Hepatocyte (in vitro differentiated cells): ENCODE results near the gene LRCOL1. TPM values are rescaled to one million over a fixed set of nuclear protein-coding genes. Genes with fewer than 3 reads are reported as not detected.
A peak's percentile ranks its signal among the peaks of the same experiment; 100 is the strongest.

Experiments used
- DNase-seq: peaks from one replicate; pipeline ENCODE4 v3.0.0-alpha.2; 2016; ENCODE audit warnings: low spot score
- H2AFZ ChIP-seq: fragments of 200-600 bp; sonication (generic); 2 replicates; pipeline ENCODE4 v1.6.0; 2016; ENCODE audit warnings: antibody characterized with exemption, mild to moderate bottlenecking
- H3K27ac ChIP-seq: fragments of 200-600 bp; sonication (generic); 2 replicates; pipeline ENCODE4 v1.5.1; 2016; ENCODE audit warnings: mild to moderate bottlenecking
- H3K27me3 ChIP-seq: fragments of 200-600 bp; sonication (generic); 2 replicates; pipeline ENCODE4 v1.6.1; 2016
- H3K36me3 ChIP-seq: fragments of 200-600 bp; sonication (generic); replicated peaks from 2 replicates; pipeline ENCODE4 v1.5.1; 2016; ENCODE audit warnings: low read depth; ENCODE audit not compliant: insufficient read depth
- H3K4me1 ChIP-seq: fragments of 200-600 bp; sonication (generic); 2 replicates; pipeline ENCODE4 v1.5.1; 2016; ENCODE audit warnings: mild to moderate bottlenecking, moderate library complexity; ENCODE audit not compliant: insufficient read depth
- H3K4me2 ChIP-seq: fragments of 200-600 bp; sonication (generic); 2 replicates; pipeline ENCODE4 v1.6.0; 2016
- H3K4me3 ChIP-seq: fragments of 200-600 bp; sonication (generic); 2 replicates; pipeline ENCODE4 v1.5.1; 2016; ENCODE audit warnings: mild to moderate bottlenecking
- H3K79me2 ChIP-seq: fragments of 200-600 bp; sonication (generic); 2 replicates; pipeline ENCODE4 v1.6.0; 2017; ENCODE audit warnings: mild to moderate bottlenecking
- H3K9me2 ChIP-seq: fragments of 200-600 bp; sonication (generic); replicated peaks from 2 replicates; pipeline ENCODE4 v1.6.0; 2017; ENCODE audit warnings: mild to moderate bottlenecking; ENCODE audit not compliant: insufficient read depth
- H3K9me3 ChIP-seq: fragments of 200-600 bp; sonication (generic); 2 replicates; pipeline ENCODE4 v1.5.1; 2016; ENCODE audit warnings: low read depth, mild to moderate bottlenecking
- H4K20me1 ChIP-seq: fragments of 200-600 bp; sonication (generic); 2 replicates; pipeline ENCODE4 v1.6.0; 2016; ENCODE audit warnings: mild to moderate bottlenecking; ENCODE audit not compliant: insufficient read depth, poor library complexity, severe bottlenecking
- CTCF ChIP-seq: fragments of 200-600 bp; sonication (generic); IDR thresholded peaks from 2 replicates; pipeline ENCODE4 v1.5.1; 2016; ENCODE audit warnings: antibody characterized with exemption, mild to moderate bottlenecking; ENCODE audit not compliant: poor library complexity
- EZH2 ChIP-seq: fragments of 200-600 bp; sonication (generic); IDR thresholded peaks from 2 replicates; pipeline ENCODE4 v1.6.1; 2016; ENCODE audit warnings: antibody characterized with exemption, mild to moderate bottlenecking, borderline replicate concordance
- EZH2phosphoT487 ChIP-seq: fragments of 200-600 bp; sonication (generic); IDR thresholded peaks from one replicate; pipeline ENCODE4 v1.6.1; 2018; ENCODE audit warnings: antibody characterized with exemption, mild to moderate bottlenecking, low read depth, moderate library complexity; ENCODE audit not compliant: unreplicated experiment, severe bottlenecking
- WGBS: methylation state at CpG from one replicate; pipeline ENCODE4 v1.1.6; 2016; ENCODE audit warnings: low lambda C conversion rate; ENCODE audit errors: missing lambda C conversion rate; 5-methylcytosine and 5-hydroxymethylcytosine counted together
- polyA plus RNA-seq: library from polyadenylated mRNA; unstranded; fragments of >200 nt; fragmentation: Nextera tagmentation; extraction: Ambion mirVana; gene quantifications from 2 replicates; pipeline ENCODE4 v1.2.1, GENCODE V29; 2016
- total RNA-seq: library from RNA; depleted of rRNA; stranded (reverse); fragments of >200 nt; gene quantifications from 2 replicates; pipeline ENCODE4 v1.2.3, GENCODE V29; 2014

LRCOL1 gene
- total and polyA plus RNA-seq, 2 experiments from 2014 or later = 0.28 TPM; not detected in 1

GRCh38 chr12:132583411-132583710, 27.0 kb downstream of the LRCOL1 start:
- no peak overlapping the region for H3K4me3 ChIP-seq
- H2AFZ ChIP-seq = no peak overlapping the region
- TF ChIP-seq EZH2 (no peak), EZH2phosphoT487 (no peak), CTCF (no peak)
- H3K79me2 ChIP-seq = no peaks in the 10 kb centered on the region
- H3K4me2 ChIP-seq = no peak overlapping the region
- no peak for DNase-seq
- H3K36me3 ChIP-seq = no peaks in the 10 kb centered on the region
- 0% methylated on average over 2 of the region's 50 CpGs for WGBS
- H3K9me2 ChIP-seq = no peaks in the 10 kb centered on the region
- H3K27ac ChIP-seq = no peak overlapping the region
- peaks cover 8% of the 10 kb centered on the region for H4K20me1 ChIP-seq
- peaks cover 12% of the 10 kb centered on the region for H3K27me3 ChIP-seq
- no peaks in the 10 kb centered on the region for H3K4me1 ChIP-seq
- no peaks in the 10 kb centered on the region for H3K9me3 ChIP-seq

GRCh38 chr12:132582582-132583410, 27.6 kb downstream of the LRCOL1 start:
- WGBS = 43% methylated on average over 49 of the region's 89 CpGs
- DNase-seq = no peak

GRCh38 chr12:132582058-132582420, 28.3 kb downstream of the LRCOL1 start:
- Histone ChIP-seq H3K36me3 (no peaks in the 10 kb centered on the region), H3K9me2 (no peaks in the 10 kb centered on the region), H3K4me2 (no peak overlapping the region), H4K20me1 (peaks cover 8% of the 10 kb centered on the region), H3K27ac (no peak overlapping the region), H2AFZ (no peak overlapping the region), H3K27me3 (peaks cover 12% of the 10 kb centered on the region), H3K79me2 (no peaks in the 10 kb centered on the region), H3K4me1 (no peaks in the 10 kb centered on the region), H3K9me3 (no peaks in the 10 kb centered on the region), H3K4me3 (no peak overlapping the region)
- 29% methylated on average over 2 of the region's 24 CpGs for WGBS
- DNase-seq = no peak
- TF ChIP-seq EZH2phosphoT487 (no peak), CTCF (no peak), EZH2 (no peak)

More at GRCh38 chr12:132582582-132583410, 27.6 kb downstream of the LRCOL1 start:
- Histone ChIP-seq H3K4me3 (no peak overlapping the region), H4K20me1 (peaks cover 8% of the 10 kb centered on the region), H2AFZ (no peak overlapping the region), H3K27me3 (peaks cover 12% of the 10 kb centered on the region), H3K27ac (no peak overlapping the region), H3K4me2 (peak overlapping the region; percentile 29), H3K9me2 (no peaks in the 10 kb centered on the region), H3K36me3 (no peaks in the 10 kb centered on the region), H3K4me1 (no peaks in the 10 kb centered on the region), H3K9me3 (no peaks in the 10 kb centered on the region), H3K79me2 (no peaks in the 10 kb centered on the region)
- TF ChIP-seq EZH2 = peak; percentile 70
- TF ChIP-seq CTCF = no peak
- no peak for TF ChIP-seq EZH2phosphoT487
